ENCODE results near the gene APBB2. TPM values are rescaled to one million over a fixed set of nuclear protein-coding genes. Genes with fewer than 3 reads are reported as not detected.

The APBB2 gene
- total and polyA plus RNA-seq, 4 donors = 22.7 to 101 (median 64.4) TPM

- intact Hi-C loops (cut with DNase I) = loop anchor here in 1 of 2 donors (5.0 kb wide), 1 partner anchor 66 kb away; the partner anchor contains the start of gene APBB2
- peaks cover 19 to 29% of the 10 kb centered on the region in 2 donors for H3K4me1 ChIP-seq (ENCODE audit: control insufficient read depth in 1 of 2, insufficient read depth in 2 of 2, low read length in 2 of 2)
- no peak overlapping the region for H3K4me3 ChIP-seq (ENCODE audit: low read length in 2 of 2)
- no peaks in the 10 kb centered on the region for H3K27me3 ChIP-seq (ENCODE audit: control insufficient read depth in 1 of 2, insufficient read depth in 2 of 2, low read length in 1 of 2)
- no peaks in the 10 kb centered on the region for H3K9me3 ChIP-seq (ENCODE audit: control insufficient read depth, low read length)
- H3K27ac ChIP-seq (ENCODE audit: low read depth in 1 of 2, low read length in 2 of 2) = peak overlapping the region; percentile 29 to 97
- no peaks in the 10 kb centered on the region for H3K36me3 ChIP-seq (ENCODE audit: control insufficient read depth in 1 of 2, insufficient read depth in 2 of 2, low read length in 1 of 2)
- DNase-seq (no peak), ATAC-seq (ENCODE audit: low FRiP score) (no peak)
- 60 to 64% methylated on average over 5 of the region's 5 CpGs for WGBS, 2 donors
These were observed 68.1 kb downstream of the APBB2 start for GRCh38 chr4:41146196-41146595.

- intact Hi-C loops (cut with DNase I) = loop anchor here in 1 of 2 donors (5.0 kb wide), 1 partner anchor 67 kb away; the partner anchor contains the start of gene APBB2
- no peaks in the 10 kb centered on the region for H3K9me3 ChIP-seq (ENCODE audit: control insufficient read depth, low read length)
- peak overlapping the region; percentile 52 to 97 for H3K27ac ChIP-seq (ENCODE audit: low read depth in 1 of 2, low read length in 2 of 2)
- DNase-seq (no peak), ATAC-seq (ENCODE audit: low FRiP score) (no peak)
- H3K4me1 ChIP-seq (ENCODE audit: control insufficient read depth in 1 of 2, insufficient read depth in 2 of 2, low read length in 2 of 2) = peaks cover 17 to 29% of the 10 kb centered on the region in 2 donors
- H3K36me3 ChIP-seq (ENCODE audit: control insufficient read depth in 1 of 2, insufficient read depth in 2 of 2, low read length in 1 of 2) = no peaks in the 10 kb centered on the region
- WGBS, 2 donors = 40 to 44% methylated on average over 3 of the region's 3 CpGs
- H3K27me3 ChIP-seq (ENCODE audit: control insufficient read depth in 1 of 2, insufficient read depth in 2 of 2, low read length in 1 of 2) = no peaks in the 10 kb centered on the region
- H3K4me3 ChIP-seq (ENCODE audit: low read length in 2 of 2) = no peak overlapping the region
These were observed 68.7 kb downstream of the APBB2 start for GRCh38 chr4:41145571-41146078.

GRCh38 chr4:41144812-41145211 lies 69.5 kb downstream of the APBB2 start:
- 30 to 33% methylated on average over 5 of the region's 5 CpGs for WGBS, 2 donors
- peaks cover 17 to 29% of the 10 kb centered on the region in 2 donors for H3K4me1 ChIP-seq (ENCODE audit: control insufficient read depth in 1 of 2, insufficient read depth in 2 of 2, low read length in 2 of 2)
- DNase-seq = no peak
- intact Hi-C loops (cut with DNase I) = loop anchor here (5.0 kb wide), 2 partner anchors 62 to 67 kb away; partner anchors contain the start of gene APBB2 (in 1 of the 2)
- no peaks in the 10 kb centered on the region for H3K36me3 ChIP-seq (ENCODE audit: control insufficient read depth in 1 of 2, insufficient read depth in 2 of 2, low read length in 1 of 2)
- peak overlapping the region; percentile 81 to 93 for H3K27ac ChIP-seq (ENCODE audit: low read depth in 1 of 2, low read length in 2 of 2)
- H3K9me3 ChIP-seq (ENCODE audit: control insufficient read depth, low read length) = no peaks in the 10 kb centered on the region
- H3K4me3 ChIP-seq (ENCODE audit: low read length in 2 of 2) = no peak overlapping the region
- ATAC-seq (ENCODE audit: low FRiP score) = no peak
- H3K27me3 ChIP-seq (ENCODE audit: control insufficient read depth in 1 of 2, insufficient read depth in 2 of 2, low read length in 1 of 2) = no peaks in the 10 kb centered on the region

- Histone ChIP-seq H3K27ac (ENCODE audit: low read depth in 1 of 2, low read length in 2 of 2) (peak overlapping the region in 1 of 2 donors; percentile 81), H3K27me3 (ENCODE audit: control insufficient read depth in 1 of 2, insufficient read depth in 2 of 2, low read length in 1 of 2) (no peaks in the 10 kb centered on the region), H3K4me1 (ENCODE audit: control insufficient read depth in 1 of 2, insufficient read depth in 2 of 2, low read length in 2 of 2) (peaks cover 17 to 29% of the 10 kb centered on the region in 2 donors), H3K4me3 (ENCODE audit: low read length in 2 of 2) (no peak overlapping the region), H3K9me3 (ENCODE audit: control insufficient read depth, low read length) (no peaks in the 10 kb centered on the region), H3K36me3 (ENCODE audit: control insufficient read depth in 1 of 2, insufficient read depth in 2 of 2, low read length in 1 of 2) (no peaks in the 10 kb centered on the region)
- ATAC-seq (ENCODE audit: low FRiP score) = no peak
- no peak for DNase-seq
- intact Hi-C loops (cut with DNase I) = loop anchor here in 1 of 2 donors (5.0 kb wide), 1 partner anchor 63 kb away; no protein-coding TSS in a partner anchor
- 2 to 7% methylated on average over 3 of the region's 3 CpGs for WGBS, 2 donors
These were observed 70.3 kb downstream of the APBB2 start for GRCh38 chr4:41144040-41144379.

DNA sequence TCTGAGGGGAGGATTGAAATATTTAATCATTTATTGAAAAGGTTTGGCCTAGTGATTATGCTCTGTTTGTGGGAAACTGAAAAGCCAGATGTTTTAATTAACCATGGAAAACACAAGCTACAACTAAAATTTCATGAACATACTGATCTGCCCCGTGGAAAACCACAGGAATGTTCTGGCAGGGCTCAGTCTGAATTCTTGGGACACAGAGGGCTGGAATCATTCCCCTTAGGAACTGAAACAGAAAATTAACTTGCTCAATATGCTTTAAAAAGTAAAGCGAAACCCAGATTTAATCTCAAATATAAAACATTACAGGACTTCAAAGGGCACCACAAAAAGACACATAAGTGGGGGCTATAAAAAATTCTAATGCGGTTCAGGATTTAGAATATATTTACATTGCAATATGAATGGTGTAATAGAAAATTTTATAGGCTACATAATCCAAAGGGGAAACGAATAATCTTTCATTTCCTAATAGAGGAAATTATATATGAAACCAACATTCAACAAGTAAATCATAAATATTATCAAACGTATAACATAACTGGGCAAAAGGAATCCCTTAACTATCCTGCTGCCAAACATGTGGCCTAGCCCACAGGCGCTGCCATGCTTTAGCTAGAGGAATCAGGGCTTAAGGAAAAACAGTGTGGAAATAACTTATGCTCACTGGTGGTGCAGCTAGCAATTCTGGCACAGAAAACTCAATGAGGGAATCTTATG lies 70.9 kb downstream of the APBB2 start:
- Histone ChIP-seq H3K27ac (ENCODE audit: low read depth in 1 of 2, low read length in 2 of 2) (peak overlapping the region; percentile 89 to 99), H3K36me3 (ENCODE audit: control insufficient read depth in 1 of 2, insufficient read depth in 2 of 2, low read length in 1 of 2) (no peaks in the 10 kb centered on the region), H3K4me3 (ENCODE audit: low read length in 2 of 2) (peak overlapping the region in 1 of 2 donors; percentile 33), H3K4me1 (ENCODE audit: control insufficient read depth in 1 of 2, insufficient read depth in 2 of 2, low read length in 2 of 2) (peaks cover 17 to 27% of the 10 kb centered on the region in 2 donors), H3K27me3 (ENCODE audit: control insufficient read depth in 1 of 2, insufficient read depth in 2 of 2, low read length in 1 of 2) (no peaks in the 10 kb centered on the region), H3K9me3 (ENCODE audit: control insufficient read depth, low read length) (no peaks in the 10 kb centered on the region)
- 3 to 6% methylated on average over 6 of the region's 6 CpGs for WGBS, 2 donors
- peak in 1 of 2 donors; percentile 63 for DNase-seq
- intact Hi-C loops (cut with DNase I) = loop anchor here in 1 of 2 donors (5.0 kb wide), 1 partner anchor 64 kb away; no protein-coding TSS in a partner anchor
- ATAC-seq (ENCODE audit: low FRiP score) = peak; percentile 82

DNA sequence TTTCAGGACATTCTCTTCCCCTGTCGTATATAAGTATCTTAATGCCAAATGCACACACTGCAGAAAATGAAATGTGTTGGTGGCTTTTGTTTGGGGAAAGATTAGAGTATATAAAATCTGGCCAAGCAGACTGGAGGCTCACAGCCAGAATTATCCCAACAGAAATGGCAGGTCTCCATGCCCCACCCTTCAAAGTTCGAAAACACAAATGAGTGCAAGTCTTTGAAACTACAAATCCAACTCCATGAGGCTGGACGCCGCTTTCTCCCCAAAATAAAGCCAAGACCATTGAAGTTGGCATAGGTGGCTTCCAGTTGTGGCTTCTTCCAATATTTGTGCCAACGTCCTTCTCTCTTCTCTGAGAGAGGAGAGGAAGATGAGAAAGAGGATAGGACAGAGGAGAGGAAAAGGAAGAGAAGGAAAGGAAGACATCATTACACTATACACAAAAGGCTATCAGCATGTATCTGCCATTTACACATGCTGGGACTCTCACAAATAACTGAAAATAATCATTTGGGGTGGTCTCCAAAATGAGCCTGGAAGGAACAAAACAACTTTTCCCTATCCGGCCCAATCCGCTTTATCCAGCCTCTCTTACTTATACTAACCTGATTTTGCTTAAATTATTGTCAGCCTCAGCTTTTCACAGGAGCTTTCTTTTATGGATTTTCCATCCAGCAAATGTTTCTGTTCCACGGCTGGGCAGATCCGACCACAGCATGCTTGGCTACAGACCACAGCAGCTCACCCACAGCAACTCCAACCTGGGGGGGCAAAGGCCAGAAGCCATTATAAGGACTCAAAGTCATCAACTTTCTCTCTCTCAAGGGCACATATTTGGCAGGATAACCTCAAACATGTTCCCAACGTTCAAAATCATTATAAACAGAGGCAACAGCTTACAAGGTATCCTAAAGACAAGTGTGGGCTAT lies 71.7 kb downstream of the APBB2 start:
- peak overlapping the region; percentile 88 to 99 for H3K27ac ChIP-seq (ENCODE audit: low read depth in 1 of 2, low read length in 2 of 2)
- intact Hi-C loops (cut with DNase I) = loop anchor here in 1 of 2 donors (5.0 kb wide), 1 partner anchor 65 kb away; no protein-coding TSS in a partner anchor
- peaks cover 17 to 22% of the 10 kb centered on the region in 2 donors for H3K4me1 ChIP-seq (ENCODE audit: control insufficient read depth in 1 of 2, insufficient read depth in 2 of 2, low read length in 2 of 2)
- H3K27me3 ChIP-seq (ENCODE audit: control insufficient read depth in 1 of 2, insufficient read depth in 2 of 2, low read length in 1 of 2) = no peaks in the 10 kb centered on the region
- DNase-seq = peak in 1 of 2 donors; percentile 61
- 11% methylated on average over 10 of the region's 10 CpGs for WGBS, 2 donors
- no peaks in the 10 kb centered on the region for H3K36me3 ChIP-seq (ENCODE audit: control insufficient read depth in 1 of 2, insufficient read depth in 2 of 2, low read length in 1 of 2)
- ATAC-seq (ENCODE audit: low FRiP score) = peak; percentile 47
- H3K9me3 ChIP-seq (ENCODE audit: control insufficient read depth, low read length) = no peaks in the 10 kb centered on the region
- H3K4me3 ChIP-seq (ENCODE audit: low read length in 2 of 2) = no peak overlapping the region

DNA sequence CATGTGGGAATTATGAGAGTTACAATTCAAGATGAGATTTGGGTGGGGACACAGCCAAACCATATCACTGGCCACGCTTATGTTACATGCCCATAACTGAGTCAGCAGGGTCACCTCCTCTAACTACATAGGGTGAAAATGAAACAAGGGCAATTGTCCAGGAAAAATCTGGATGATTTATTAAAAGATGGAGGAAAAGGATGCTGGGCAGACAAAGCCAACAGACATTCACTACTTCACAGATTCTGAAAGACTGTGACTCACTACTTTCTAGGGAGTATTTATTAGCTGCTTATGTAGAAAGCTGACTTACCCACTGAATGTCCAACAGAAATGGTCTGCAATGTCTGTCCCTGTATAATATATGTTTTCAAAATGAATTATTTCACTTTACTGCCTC lies 72.4 kb downstream of the APBB2 start:
- WGBS, 2 donors = 5 to 9% methylated on average over 1 of the region's 1 CpG

GRCh38 chr4:41140410-41140809 lies 73.9 kb downstream of the APBB2 start:
- peak overlapping the region in 1 of 2 donors; percentile 90 for H3K27ac ChIP-seq (ENCODE audit: low read depth in 1 of 2, low read length in 2 of 2)
- no peak for ATAC-seq (ENCODE audit: low FRiP score)

More for the DNA sequence above, 72.4 kb downstream of the APBB2 start:
- intact Hi-C loops (cut with DNase I) = loop anchor here in 1 of 2 donors (5.0 kb wide), 1 partner anchor 65 kb away; no protein-coding TSS in a partner anchor
- peak overlapping the region; percentile 90 to 99 for H3K27ac ChIP-seq (ENCODE audit: low read depth in 1 of 2, low read length in 2 of 2)
- peaks cover 17 to 22% of the 10 kb centered on the region in 2 donors for H3K4me1 ChIP-seq (ENCODE audit: control insufficient read depth in 1 of 2, insufficient read depth in 2 of 2, low read length in 2 of 2)
- no peaks in the 10 kb centered on the region for H3K9me3 ChIP-seq (ENCODE audit: control insufficient read depth, low read length)
- H3K4me3 ChIP-seq (ENCODE audit: low read length in 2 of 2) = no peak overlapping the region
- peak; percentile 67 for ATAC-seq (ENCODE audit: low FRiP score)
- H3K36me3 ChIP-seq (ENCODE audit: control insufficient read depth in 1 of 2, insufficient read depth in 2 of 2, low read length in 1 of 2) = no peaks in the 10 kb centered on the region
- no peak for DNase-seq
- H3K27me3 ChIP-seq (ENCODE audit: control insufficient read depth in 1 of 2, insufficient read depth in 2 of 2, low read length in 1 of 2) = no peaks in the 10 kb centered on the region

More at GRCh38 chr4:41140410-41140809, 73.9 kb downstream of the APBB2 start:
- Histone ChIP-seq H3K27me3 (ENCODE audit: control insufficient read depth in 1 of 2, insufficient read depth in 2 of 2, low read length in 1 of 2) (no peaks in the 10 kb centered on the region), H3K4me3 (ENCODE audit: low read length in 2 of 2) (no peak overlapping the region), H3K4me1 (ENCODE audit: control insufficient read depth in 1 of 2, insufficient read depth in 2 of 2, low read length in 2 of 2) (peaks cover 13 to 18% of the 10 kb centered on the region in 2 donors), H3K9me3 (ENCODE audit: control insufficient read depth, low read length) (no peaks in the 10 kb centered on the region), H3K36me3 (ENCODE audit: control insufficient read depth in 1 of 2, insufficient read depth in 2 of 2, low read length in 1 of 2) (no peaks in the 10 kb centered on the region)
- intact Hi-C loops (cut with DNase I) = loop anchor here in 1 of 2 donors (5.0 kb wide), 1 partner anchor 67 kb away; no protein-coding TSS in a partner anchor
- WGBS, 2 donors = 92 to 96% methylated on average over 6 of the region's 6 CpGs
- no peak for DNase-seq
